SJCRH30 (cell line): ENCODE data around the gene CHST9. TPM values are rescaled to one million over a fixed set of nuclear protein-coding genes. Genes with fewer than 3 reads are reported as not detected.
"Not testable (repeated sequence)": the region's sequence is repeated elsewhere in the genome, so short reads cannot be mapped to it uniquely, and the experiment has no call there.

Experiments used
- DNase-seq, 2 experiments: peaks; one replicate each; pipeline ENCODE4 v3.0.0-alpha.2; 2015 to 2020
- H3K27ac ChIP-seq: fragments of 250-450 bp; sonication (Bioruptor Pico); 2 replicates; pipeline ENCODE4 v1.5.1; 2020; ENCODE audit warnings: mild to moderate bottlenecking, moderate library complexity
- H3K27me3 ChIP-seq: fragments of 250-450 bp; sonication (Bioruptor Pico); 2 replicates; pipeline ENCODE4 v1.5.1; 2020; ENCODE audit warnings: mild to moderate bottlenecking, moderate library complexity
- H3K36me3 ChIP-seq: fragments of 250-450 bp; sonication (Bioruptor Pico); 2 replicates; pipeline ENCODE4 v1.5.1; 2020; ENCODE audit warnings: mild to moderate bottlenecking, moderate library complexity
- H3K4me1 ChIP-seq: fragments of 250-450 bp; sonication (Bioruptor Pico); 2 replicates; pipeline ENCODE4 v1.5.1; 2020; ENCODE audit warnings: mild to moderate bottlenecking, moderate library complexity
- H3K4me3 ChIP-seq: fragments of 250-450 bp; sonication (Bioruptor Pico); 2 replicates; pipeline ENCODE4 v1.5.1; 2020; ENCODE audit warnings: mild to moderate bottlenecking, moderate library complexity
- H3K9me3 ChIP-seq: fragments of 250-450 bp; sonication (Bioruptor Pico); replicated peaks from 2 replicates; pipeline ENCODE4 v1.5.1; 2020; ENCODE audit warnings: mild to moderate bottlenecking, moderate library complexity
- total RNA-seq: library from RNA; depleted of rRNA; stranded (reverse); fragments of >200 nt; shearing (Covaris generic); gene quantifications from 2 replicates; pipeline ENCODE4 v1.2.3, GENCODE V29; 2014

Gene CHST9
- total RNA-seq, 1 experiment from 2014 or later = 10.7 TPM

DNA sequence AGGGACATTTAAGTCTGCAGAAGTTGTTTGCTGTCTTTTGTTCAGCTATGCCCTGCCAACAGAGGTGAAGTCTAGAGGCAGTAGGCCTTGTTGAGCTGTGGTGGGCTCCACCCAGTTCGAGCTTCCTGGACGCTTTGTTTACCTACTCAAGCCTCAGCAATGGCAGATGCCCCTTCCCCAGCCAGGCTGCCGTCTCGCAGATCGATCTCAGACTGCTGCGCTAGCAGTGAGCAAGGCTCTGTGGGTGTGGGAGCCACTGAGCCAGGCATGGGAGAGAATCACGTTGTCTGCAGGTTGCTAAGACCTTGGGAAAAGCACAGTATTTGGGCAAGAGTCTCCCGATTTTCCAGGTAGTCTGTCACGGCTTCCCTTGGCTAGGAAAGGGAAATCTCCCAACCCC lies 91.8 kb downstream of the CHST9 start:
- H3K36me3 ChIP-seq, DNase-seq, H3K4me3 ChIP-seq, H3K4me1 ChIP-seq, H3K27ac ChIP-seq, H3K9me3 ChIP-seq, H3K27me3 ChIP-seq: not testable (repeated sequence)

DNA sequence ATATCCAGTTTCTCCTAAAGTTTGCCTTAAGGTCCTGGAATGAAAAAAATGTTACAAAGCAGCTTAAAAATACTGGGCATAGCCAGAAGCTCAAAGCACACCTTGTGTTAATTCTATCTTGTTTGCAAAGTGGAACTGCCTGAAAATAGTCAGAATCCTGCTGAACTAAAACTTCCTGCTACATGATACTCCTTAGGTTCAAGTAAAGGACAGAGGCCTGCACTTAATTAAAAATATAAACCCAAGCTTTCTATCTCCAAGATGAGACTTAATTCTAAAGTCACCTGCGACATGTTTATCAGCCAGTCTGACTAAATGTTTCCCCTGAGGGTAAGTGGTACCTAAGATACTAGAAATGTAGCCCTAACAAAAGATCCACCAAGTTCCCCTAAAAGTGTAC lies 103.4 kb downstream of the CHST9 start:
- H3K36me3 ChIP-seq = no peaks in the 10 kb centered on the region
- DNase-seq = no peak
- H3K4me1 ChIP-seq = no peaks in the 10 kb centered on the region
- H3K27ac ChIP-seq = no peak overlapping the region
- no peak overlapping the region for H3K4me3 ChIP-seq
- H3K27me3 ChIP-seq = no peaks in the 10 kb centered on the region
- no peaks in the 10 kb centered on the region for H3K9me3 ChIP-seq

DNA sequence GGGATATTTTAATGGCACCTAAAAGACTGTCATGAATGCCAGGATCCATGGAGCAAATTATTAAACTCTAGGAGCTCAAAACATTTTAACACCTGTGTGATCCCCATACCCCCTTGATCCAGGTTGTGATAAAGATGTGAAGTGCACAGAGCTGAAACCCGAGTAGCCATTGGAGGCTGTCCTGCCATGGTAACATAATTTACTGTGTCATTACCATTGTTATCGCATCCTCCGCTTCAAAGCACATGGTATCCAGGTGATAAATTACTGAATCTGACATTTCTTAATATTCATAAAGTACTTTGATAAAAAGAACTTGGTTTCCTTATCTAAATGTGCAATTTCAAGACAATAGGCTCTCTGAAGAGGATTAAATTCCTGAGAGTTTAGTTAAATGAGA lies 109.3 kb downstream of the CHST9 start:
- no peak overlapping the region for H3K4me3 ChIP-seq
- DNase-seq = no peak
- no peaks in the 10 kb centered on the region for H3K36me3 ChIP-seq
- H3K9me3 ChIP-seq = no peaks in the 10 kb centered on the region
- no peak overlapping the region for H3K27ac ChIP-seq
- no peaks in the 10 kb centered on the region for H3K4me1 ChIP-seq
- H3K27me3 ChIP-seq = no peaks in the 10 kb centered on the region

DNA sequence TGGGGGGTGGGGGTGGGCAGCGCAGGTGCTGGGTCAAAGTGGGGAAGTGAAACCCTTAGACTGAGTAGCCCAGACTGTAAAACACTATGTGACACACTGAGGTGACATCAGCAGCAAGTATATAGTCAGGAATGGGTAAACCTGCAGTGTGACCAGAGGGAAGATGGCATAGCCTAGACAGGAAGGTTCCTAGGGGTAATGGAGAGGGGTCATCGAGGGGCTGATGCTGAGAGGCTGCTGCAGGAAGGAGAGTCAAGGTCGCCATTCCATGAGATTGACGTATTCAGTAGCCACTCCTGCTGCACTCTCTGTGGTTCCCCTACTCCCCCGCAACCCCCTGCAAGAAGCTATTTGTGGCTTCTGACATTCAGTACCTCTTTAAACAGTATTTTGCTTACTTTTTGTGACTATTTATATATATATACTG lies 111.7 kb downstream of the CHST9 start:
- no peak for DNase-seq
- Histone ChIP-seq H3K4me1 (no peaks in the 10 kb centered on the region), H3K36me3 (no peaks in the 10 kb centered on the region)

DNA sequence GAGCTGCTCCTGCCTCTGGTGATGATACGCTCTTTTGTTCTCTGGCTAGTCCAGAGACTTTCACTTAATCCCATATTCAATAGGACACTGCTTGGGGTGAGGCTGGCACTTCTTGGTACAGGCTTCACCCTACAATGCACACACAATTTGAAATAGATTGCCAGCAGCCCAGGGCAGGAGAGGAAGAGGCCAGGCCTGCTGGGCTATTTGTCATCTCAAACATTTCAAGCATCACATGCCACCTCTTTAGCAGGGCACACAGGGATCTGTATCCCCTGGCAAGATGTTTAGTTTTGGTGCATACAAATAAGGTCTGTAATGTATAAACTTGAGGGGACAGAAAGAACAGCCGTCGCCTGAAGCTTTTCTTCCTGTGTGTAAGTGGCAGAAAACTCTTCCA lies 120.4 kb downstream of the CHST9 start:
- Histone ChIP-seq H3K4me3 (no peak overlapping the region), H3K27ac (no peak overlapping the region), H3K9me3 (no peaks in the 10 kb centered on the region), H3K27me3 (no peaks in the 10 kb centered on the region), H3K4me1 (no peaks in the 10 kb centered on the region), H3K36me3 (no peaks in the 10 kb centered on the region)
- no peak for DNase-seq

More for the DNA sequence above, 111.7 kb downstream of the CHST9 start:
- no peak overlapping the region for H3K4me3 ChIP-seq
- no peaks in the 10 kb centered on the region for H3K27me3 ChIP-seq
- no peaks in the 10 kb centered on the region for H3K9me3 ChIP-seq
- H3K27ac ChIP-seq = no peak overlapping the region

DNA sequence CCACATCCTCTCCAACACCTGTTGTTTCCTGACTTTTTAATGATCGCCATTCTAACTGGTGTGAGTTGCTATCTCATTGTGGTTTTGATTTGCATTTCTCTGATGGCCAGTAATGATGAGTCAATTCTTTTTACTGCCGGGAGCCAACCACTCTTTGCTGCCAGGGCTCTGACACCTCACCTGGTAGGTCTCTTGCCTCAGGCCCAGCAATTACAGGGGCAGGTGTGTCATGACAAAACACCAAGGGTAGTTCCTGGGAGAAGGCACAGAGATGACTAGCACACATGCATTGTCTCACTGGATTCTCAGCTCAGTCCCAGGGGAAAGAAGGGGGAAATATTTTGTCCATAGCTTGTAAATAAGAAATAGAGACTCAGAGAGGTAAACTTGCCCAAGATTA lies 122.3 kb downstream of the CHST9 start:
- H3K36me3 ChIP-seq = no peaks in the 10 kb centered on the region
- no peaks in the 10 kb centered on the region for H3K9me3 ChIP-seq
- H3K4me3 ChIP-seq = no peak overlapping the region
- no peaks in the 10 kb centered on the region for H3K4me1 ChIP-seq
- H3K27ac ChIP-seq = no peak overlapping the region
- no peaks in the 10 kb centered on the region for H3K27me3 ChIP-seq
- no peak for DNase-seq

DNA sequence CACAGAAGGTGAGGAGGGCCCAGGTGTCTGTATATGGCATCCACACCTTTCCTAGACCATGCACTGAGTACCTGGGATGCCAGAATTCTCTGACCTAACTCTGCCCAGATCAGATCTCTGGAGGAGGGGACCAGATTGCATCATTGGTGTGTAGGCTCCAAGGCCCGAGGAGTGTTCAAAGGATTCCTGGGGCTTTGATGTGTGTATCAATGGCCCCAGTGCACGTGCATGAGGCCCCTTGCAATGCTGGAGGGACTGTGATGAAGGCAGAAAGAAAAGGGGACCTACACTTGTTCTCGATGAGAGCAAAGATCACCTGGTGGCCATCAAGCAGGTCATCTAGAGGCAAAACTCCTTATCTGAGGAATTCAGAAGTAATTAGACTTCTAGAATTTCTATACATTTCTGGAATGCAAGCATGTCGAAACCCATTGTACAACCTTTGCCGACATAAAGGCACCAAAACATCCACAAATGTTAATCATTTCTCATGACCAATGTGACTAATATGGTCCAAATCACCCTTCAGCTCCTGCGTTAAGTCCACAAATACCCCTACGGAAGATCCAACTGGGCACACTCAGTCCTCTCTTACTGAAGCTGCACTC lies 123.5 kb downstream of the CHST9 start:
- Histone ChIP-seq H3K4me1 (no peaks in the 10 kb centered on the region), H3K27ac (no peak overlapping the region), H3K9me3 (no peaks in the 10 kb centered on the region), H3K36me3 (no peaks in the 10 kb centered on the region), H3K27me3 (no peaks in the 10 kb centered on the region), H3K4me3 (no peak overlapping the region)
- DNase-seq = no peak

DNA sequence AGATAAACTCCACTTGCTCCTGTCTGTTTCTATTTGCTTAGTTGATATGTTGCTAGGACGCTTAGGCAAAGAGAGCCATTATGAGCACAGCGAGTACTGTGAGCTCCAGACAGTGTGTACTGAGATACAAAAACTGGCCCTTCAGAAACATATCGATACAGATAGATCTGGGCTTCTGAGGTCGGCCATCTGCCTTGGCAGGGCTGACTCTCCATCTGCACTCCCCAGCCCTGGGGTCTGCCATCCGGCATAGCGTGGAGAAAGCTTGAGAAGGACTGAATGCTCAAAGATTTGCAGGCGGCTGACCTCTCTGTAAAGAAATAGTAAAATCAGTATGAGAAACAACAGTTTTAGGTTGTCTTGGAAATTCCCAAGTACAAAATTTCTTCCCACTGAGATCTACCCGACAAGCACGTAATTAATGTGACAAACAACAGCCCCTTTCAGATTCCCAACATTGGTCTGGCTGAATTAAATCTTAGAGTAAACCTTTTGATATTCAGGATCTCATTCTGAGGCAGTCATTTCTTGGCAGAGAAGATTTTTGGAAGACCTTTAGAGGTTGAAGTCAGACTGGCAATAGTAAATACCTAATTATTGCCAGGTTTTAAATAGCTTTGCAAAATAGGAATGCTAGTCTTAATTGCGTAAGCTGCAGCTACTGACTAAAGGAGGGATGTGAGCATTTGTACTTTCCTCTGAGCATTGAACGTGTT lies 127.4 kb downstream of the CHST9 start:
- H3K27me3 ChIP-seq = no peaks in the 10 kb centered on the region
- no peak for DNase-seq
- H3K9me3 ChIP-seq = no peaks in the 10 kb centered on the region
- H3K36me3 ChIP-seq = no peaks in the 10 kb centered on the region
- no peak overlapping the region for H3K4me3 ChIP-seq
- no peak overlapping the region for H3K27ac ChIP-seq
- H3K4me1 ChIP-seq = no peaks in the 10 kb centered on the region

DNA sequence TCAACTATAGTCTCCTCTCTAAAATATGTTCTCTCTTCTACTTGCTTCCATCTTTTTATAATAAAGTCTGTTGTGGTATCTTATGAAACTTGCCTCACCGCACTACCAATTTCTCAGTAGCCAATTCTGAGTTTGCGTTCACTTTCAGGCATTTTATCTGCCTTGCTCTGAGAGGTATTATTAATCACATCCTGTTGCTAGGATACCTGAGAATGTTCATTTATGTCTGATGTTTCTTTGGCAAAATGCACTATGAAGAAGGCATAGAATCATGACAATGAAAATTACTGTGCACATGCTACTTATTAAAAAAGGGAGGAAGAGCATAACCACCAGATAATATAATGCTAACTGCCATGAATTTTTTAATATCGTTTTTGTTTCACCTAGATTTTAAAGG lies 130.2 kb downstream of the CHST9 start:
- no peaks in the 10 kb centered on the region for H3K36me3 ChIP-seq
- H3K27me3 ChIP-seq = no peaks in the 10 kb centered on the region
- H3K4me3 ChIP-seq = no peak overlapping the region
- no peak overlapping the region for H3K27ac ChIP-seq
- no peaks in the 10 kb centered on the region for H3K9me3 ChIP-seq
- no peak for DNase-seq
- H3K4me1 ChIP-seq = no peaks in the 10 kb centered on the region

DNA sequence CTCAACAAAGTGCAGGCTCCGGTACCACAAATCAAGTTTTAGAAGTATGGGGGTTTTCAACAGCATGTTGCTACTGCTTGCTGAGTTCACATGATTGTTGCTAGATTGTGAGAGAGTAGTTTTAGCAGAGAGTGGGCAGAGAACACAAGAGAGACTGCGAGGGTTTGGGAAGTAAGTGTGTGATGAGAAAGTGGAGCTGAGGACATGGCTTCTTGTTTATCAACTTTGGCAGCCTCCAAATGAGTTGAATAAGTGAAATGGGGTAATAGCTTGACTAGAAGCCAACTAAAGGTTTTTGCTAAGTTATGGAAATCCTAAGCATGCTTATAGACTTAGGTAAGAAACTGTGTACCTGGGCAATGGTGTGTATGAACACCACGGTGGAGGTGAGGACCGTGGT lies 135.1 kb downstream of the CHST9 start:
- H3K36me3 ChIP-seq = no peaks in the 10 kb centered on the region
- H3K27ac ChIP-seq = no peak overlapping the region
- H3K9me3 ChIP-seq = no peaks in the 10 kb centered on the region
- no peak for DNase-seq
- no peaks in the 10 kb centered on the region for H3K4me1 ChIP-seq
- no peak overlapping the region for H3K4me3 ChIP-seq
- no peaks in the 10 kb centered on the region for H3K27me3 ChIP-seq

DNA sequence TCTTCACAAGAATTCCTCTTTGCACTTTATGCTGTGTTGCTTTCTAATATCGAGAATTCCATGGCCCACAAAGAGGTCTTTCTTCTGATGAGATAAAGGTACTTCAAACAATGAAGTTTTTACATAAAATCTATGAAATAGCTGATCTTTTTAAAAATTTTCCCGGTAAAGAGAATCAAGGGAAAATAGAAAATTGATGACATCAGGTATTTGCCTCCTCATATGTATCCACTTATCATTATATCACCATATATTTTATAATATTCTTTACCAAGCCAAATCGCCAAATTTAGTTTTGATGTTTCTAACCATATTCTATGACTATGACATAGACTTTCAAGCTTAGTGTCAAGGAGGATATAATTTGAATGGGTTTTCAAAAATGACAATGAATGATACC lies 139.8 kb downstream of the CHST9 start:
- no peak overlapping the region for H3K4me3 ChIP-seq
- H3K9me3 ChIP-seq = no peaks in the 10 kb centered on the region
- no peak for DNase-seq
- no peak overlapping the region for H3K27ac ChIP-seq
- H3K36me3 ChIP-seq = no peaks in the 10 kb centered on the region
- no peaks in the 10 kb centered on the region for H3K4me1 ChIP-seq
- H3K27me3 ChIP-seq = no peaks in the 10 kb centered on the region

DNA sequence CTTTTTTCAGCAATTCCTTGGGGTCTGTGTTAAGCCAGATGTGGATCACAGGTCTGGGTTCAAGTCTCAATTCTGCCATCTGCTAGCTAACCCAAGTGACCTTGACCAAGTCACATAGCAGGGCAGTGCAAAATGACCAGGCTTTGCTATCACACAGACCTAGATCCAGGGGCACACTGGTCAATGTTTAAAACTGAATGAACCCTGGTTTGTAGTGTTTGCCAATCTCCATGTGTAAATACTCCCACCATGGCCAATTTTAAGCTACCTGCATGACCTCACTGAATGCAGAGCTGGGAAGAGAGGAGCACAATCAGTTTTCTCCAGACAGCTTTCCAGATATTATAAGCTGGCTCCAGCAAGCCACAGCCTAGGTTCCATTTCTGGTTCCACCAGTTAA lies 142.9 kb downstream of the CHST9 start:
- Histone ChIP-seq H3K9me3 (no peaks in the 10 kb centered on the region), H3K36me3 (no peaks in the 10 kb centered on the region), H3K27me3 (no peaks in the 10 kb centered on the region), H3K27ac (no peak overlapping the region), H3K4me1 (no peaks in the 10 kb centered on the region), H3K4me3 (no peak overlapping the region)
- DNase-seq = no peak

DNA sequence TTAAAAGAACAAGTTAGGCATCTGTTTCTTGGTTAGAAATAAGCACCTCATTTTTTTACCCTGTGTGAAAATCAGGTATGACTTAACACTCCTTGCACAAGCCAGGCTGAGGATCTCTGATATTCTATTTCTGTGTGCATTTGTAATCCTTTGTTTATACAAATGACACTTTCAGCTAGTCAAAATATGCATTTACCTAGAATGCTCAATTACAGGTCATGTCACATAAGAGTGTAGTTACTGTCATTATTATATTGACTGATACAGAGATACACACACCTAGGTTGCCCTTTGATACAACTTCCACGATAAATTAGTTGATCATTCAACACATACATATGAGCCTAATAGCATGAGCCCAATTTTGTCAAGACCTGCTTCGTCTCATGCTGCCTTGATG lies 144.3 kb downstream of the CHST9 start:
- no peak overlapping the region for H3K27ac ChIP-seq
- no peaks in the 10 kb centered on the region for H3K9me3 ChIP-seq
- no peak for DNase-seq
- no peaks in the 10 kb centered on the region for H3K4me1 ChIP-seq
- no peak overlapping the region for H3K4me3 ChIP-seq
- no peaks in the 10 kb centered on the region for H3K27me3 ChIP-seq
- H3K36me3 ChIP-seq = no peaks in the 10 kb centered on the region

DNA sequence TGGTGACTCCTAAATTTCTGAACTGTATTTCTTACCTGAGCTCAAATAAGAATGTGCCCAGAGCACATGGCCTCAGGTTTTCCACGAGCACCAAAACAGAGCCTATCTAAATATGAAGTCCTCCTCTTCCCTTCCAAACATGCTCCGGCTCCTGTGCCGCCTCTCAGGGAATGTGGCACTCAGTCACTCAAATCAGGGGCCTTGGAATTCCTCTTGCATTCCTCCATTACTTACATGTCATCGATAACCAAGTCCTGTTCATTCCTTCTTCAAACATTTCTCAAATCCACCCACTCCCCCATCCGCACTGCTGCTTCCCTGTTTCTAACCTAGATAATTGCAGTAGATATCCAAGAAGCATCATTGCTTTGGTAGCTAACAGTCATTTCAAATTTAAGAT lies 151.4 kb downstream of the CHST9 start:
- no peaks in the 10 kb centered on the region for H3K36me3 ChIP-seq
- no peaks in the 10 kb centered on the region for H3K27me3 ChIP-seq
- H3K4me3 ChIP-seq = no peak overlapping the region
- no peaks in the 10 kb centered on the region for H3K9me3 ChIP-seq
- no peak overlapping the region for H3K27ac ChIP-seq
- DNase-seq = no peak
- H3K4me1 ChIP-seq = no peaks in the 10 kb centered on the region

DNA sequence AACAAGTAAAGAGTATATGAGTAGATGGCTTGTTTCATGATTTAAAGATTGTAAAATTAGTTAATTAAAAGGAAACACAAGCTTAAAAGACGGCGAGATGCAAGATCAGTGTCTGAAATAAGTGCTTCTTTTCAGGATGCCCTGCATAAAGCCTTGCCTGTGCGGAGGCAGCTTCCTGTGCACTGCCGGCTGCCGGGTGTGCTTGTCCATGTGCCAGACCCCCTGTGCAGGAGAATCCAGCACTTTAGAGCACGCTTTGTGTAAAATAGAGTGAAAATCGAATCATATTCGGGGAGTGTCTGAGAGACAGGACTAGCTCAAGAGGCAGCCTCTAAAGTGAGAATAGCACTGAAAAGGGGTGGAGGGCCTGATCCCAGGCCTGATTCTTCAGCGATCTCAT lies 154.7 kb downstream of the CHST9 start:
- Histone ChIP-seq H3K4me1 (no peaks in the 10 kb centered on the region), H3K36me3 (no peaks in the 10 kb centered on the region), H3K27ac (no peak overlapping the region), H3K27me3 (no peaks in the 10 kb centered on the region), H3K9me3 (no peaks in the 10 kb centered on the region), H3K4me3 (no peak overlapping the region)
- DNase-seq = no peak

DNA sequence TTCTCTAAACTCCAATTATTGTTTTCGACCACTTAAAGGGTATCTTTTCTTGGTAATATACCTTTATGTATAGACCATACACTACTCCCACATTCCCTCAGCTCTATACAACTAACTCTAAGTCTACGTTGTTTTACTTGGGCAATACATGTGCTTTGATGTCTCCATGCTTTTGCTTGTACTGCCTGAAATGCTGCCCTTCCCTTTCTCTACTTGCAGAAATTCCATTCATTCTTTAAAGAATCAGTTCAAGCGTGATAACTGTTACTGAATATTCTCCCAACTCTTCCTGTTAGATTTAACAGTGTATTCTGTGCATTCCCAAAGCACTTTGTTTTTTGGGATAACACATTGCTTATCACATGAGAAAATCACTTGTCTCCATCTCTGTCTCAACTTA lies 162.6 kb downstream of the CHST9 start:
- Histone ChIP-seq H3K36me3 (no peaks in the 10 kb centered on the region), H3K4me1 (no peaks in the 10 kb centered on the region), H3K27ac (no peak overlapping the region), H3K9me3 (no peaks in the 10 kb centered on the region), H3K27me3 (no peaks in the 10 kb centered on the region), H3K4me3 (no peak overlapping the region)
- DNase-seq = no peak
